NCI-H2081 treated with DMSO at 0.1 percent for 48 hours (cell line): ENCODE results near the gene BPIFB3.
"Not testable (repeated sequence)": the region's sequence is repeated elsewhere in the genome, so short reads cannot be mapped to it uniquely, and the experiment has no call there.

Experiments used
- DNase-seq: peaks from one replicate; lab custom pipeline; 2025; lab: John Stamatoyannopoulos, UW

BPIFB3 gene

DNA sequence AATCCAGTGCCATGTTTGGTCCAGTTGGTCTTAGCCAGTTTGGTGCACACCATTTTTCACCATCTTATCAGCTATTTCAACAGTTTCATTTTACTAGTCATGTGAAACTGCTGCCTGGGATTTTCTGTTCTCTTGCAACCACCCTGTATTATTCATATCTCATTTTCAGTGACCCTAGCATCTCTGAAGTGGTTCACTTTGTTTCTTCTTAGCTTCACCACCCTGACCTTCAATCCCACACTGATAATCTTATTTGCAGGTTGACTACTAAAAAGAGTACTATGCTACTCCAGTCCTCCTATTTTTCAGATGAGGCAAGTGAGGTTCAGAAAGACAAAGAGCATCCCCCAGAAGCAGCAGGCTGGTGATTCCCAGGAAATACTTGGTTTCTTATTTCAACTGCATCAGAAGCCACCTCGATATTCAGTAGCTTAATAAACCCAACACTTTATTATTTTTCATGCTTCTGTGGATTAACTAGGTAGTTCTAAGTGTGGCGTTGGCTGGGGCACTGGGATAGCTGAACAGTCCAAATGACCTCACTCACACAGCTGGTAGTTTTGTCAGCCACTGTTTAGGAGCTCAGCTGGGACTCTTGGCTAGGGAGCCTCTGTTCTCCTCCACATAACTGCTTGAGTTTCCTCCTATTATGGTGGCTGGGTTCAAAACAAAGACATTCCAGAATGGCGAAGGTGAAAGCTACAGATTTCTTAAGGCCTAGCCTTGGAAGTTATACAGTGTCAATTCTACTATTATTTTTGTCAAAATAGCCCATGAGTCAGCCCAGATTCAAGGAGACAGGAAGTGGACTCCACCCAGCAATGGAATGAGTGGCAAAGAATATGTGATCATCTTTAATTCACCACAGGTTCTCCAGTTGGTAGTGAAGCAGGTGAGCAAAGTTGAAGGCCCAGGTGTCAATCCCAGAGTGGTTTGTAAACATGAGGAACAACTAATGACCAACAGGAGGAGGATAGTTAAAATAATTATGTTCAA is 66.3 kb downstream of the BPIFB3 start:
- no peak for DNase-seq

DNA sequence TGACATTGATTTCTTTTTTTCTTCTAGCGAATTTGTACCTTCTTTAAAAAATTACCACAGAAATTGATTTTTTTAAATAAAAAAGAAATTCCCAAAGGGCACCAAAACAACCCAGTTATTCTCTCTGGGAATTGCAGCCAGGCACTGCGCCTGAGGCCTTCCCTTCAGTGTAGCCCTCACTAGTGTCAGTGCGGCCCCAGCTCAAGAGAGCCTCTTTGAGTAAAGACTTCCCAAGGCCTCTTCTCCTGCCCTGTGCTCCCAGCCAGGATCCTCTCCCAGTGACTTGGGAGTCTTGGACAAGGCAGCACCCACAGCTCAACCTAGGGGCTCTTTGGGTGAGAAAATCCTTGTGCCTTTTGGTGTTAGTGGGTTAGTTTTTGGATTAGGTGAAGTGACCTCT is 67.2 kb downstream of the BPIFB3 start:
- no peak for DNase-seq

DNA sequence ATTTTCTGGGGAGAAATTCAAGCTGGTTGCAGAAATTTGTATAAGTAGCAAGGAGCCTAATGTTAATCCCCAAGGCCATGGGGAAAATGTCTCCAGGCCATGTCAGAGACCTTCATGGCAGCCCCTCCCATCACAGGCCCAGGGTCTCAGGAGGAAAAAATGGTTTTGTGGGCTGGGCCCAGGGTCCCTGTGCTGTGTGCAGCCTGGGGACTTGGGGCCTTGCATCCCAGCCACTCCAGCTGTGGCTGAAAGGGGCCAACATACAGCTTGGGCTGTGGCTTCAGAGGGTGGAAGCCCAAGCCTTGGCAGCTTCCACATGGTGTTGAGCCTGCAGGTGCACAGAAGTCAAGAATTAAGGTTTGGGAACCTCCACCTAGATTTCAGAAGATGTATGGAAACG is 68.6 kb downstream of the BPIFB3 start:
- DNase-seq: not testable (repeated sequence)
